Upper lobe of left lung (tissue), 6 donors: ENCODE measurements around the gene IMMP2L. TPM values are rescaled to one million over a fixed set of nuclear protein-coding genes. Genes with fewer than 3 reads are reported as not detected.

Source experiments
- ATAC-seq, 2 donors: fragments of 200-7000 bp; cut with Tn5 transposase; one replicate each; pipeline ENCODE4 v1.9.1; 2022; ENCODE audit warnings: mild to moderate bottlenecking in 2 of 2, moderate library complexity in 2 of 2; ENCODE audit not compliant: low FRiP score in 2 of 2
- DNase-seq, 2 donors: peaks; one replicate each; pipeline ENCODE4 v3.0.0-alpha.2; 2019 to 2020
- H3K27ac ChIP-seq, 4 donors: fragments of 200-600 bp; sonication (generic); one replicate each; pipeline ENCODE4 v1.5.1; 2016 to 2019
- H3K27me3 ChIP-seq, 4 donors: fragments of 200-600 bp; sonication (generic); one replicate each; pipeline ENCODE4 v1.5.1; 2017 to 2019
- H3K36me3 ChIP-seq, 4 donors: fragments of 200-600 bp; sonication (generic); one replicate each; pipeline ENCODE4 v1.5.1; 2016 to 2019
- H3K4me1 ChIP-seq, 4 donors: fragments of 200-600 bp; sonication (generic); one replicate each; pipeline ENCODE4 v1.5.1; 2018 to 2019
- H3K4me3 ChIP-seq, 4 donors: fragments of 200-600 bp; sonication (generic); one replicate each; pipeline ENCODE4 v1.5.1; 2017 to 2019; ENCODE audit warnings: mild to moderate bottlenecking in 2 of 4, moderate library complexity in 1 of 4
- H3K9me3 ChIP-seq, 4 donors: fragments of 200-600 bp; sonication (generic); one replicate each; pipeline ENCODE4 v1.5.1; 2018 to 2019
- EP300 ChIP-seq, 4 donors: sonication (generic); formaldehyde crosslinking; IDR thresholded peaks; one replicate each; pipeline ENCODE4 v1.5.1; 2017; ENCODE audit warnings: antibody characterized with exemption in 4 of 4, control low read depth in 2 of 4
- POLR2A ChIP-seq, 4 donors: fragments of 450-650 bp; IDR thresholded peaks; one replicate each; pipeline ENCODE4 v1.5.1; 2016 to 2017; ENCODE audit warnings: antibody characterized with exemption in 4 of 4, mild to moderate bottlenecking in 2 of 4
- POLR2AphosphoS5 ChIP-seq, 2 donors: sonication (generic); formaldehyde crosslinking; IDR thresholded peaks; one replicate each; pipeline ENCODE4 v1.5.1; 2017; ENCODE audit warnings: antibody characterized with exemption in 2 of 2
- WGBS, 2 donors: methylation state at CpG; one replicate each; pipeline ENCODE4 v1.1.5; 2017 to 2018; 5-methylcytosine and 5-hydroxymethylcytosine counted together
- total RNA-seq, 6 donors: library from RNA; depleted of rRNA in 4 of 6; stranded (reverse); fragments of >200 nt in 4 of 6; gene quantifications; one replicate each; pipeline versions ENCODE4 v1.1.0 to v1.2.1, GENCODE V29; 2016 to 2021
- TF ChIP-seq, protein P1 (sequence below), 6 experiments: fragments of 450-650 bp in 4 of 6; fragments of 200-600 bp in 2 of 6; sonication (generic) in 2 of 6; IDR thresholded peaks; one replicate each; pipeline ENCODE4 v1.5.1; 2016 to 2019; ENCODE audit warnings: antibody characterized with exemption in 6 of 6
- donor health status: DM: no; HTN: no; CAD: no; lungs with moderate emphysema.
- donor health status: DM: no; HTN: yes; CAD: no; lungs with severe emphysema.

Gene IMMP2L
- total RNA-seq, 6 donors from 2014 or later: 7.1 to 17.5 (median 11.3) TPM

DNA sequence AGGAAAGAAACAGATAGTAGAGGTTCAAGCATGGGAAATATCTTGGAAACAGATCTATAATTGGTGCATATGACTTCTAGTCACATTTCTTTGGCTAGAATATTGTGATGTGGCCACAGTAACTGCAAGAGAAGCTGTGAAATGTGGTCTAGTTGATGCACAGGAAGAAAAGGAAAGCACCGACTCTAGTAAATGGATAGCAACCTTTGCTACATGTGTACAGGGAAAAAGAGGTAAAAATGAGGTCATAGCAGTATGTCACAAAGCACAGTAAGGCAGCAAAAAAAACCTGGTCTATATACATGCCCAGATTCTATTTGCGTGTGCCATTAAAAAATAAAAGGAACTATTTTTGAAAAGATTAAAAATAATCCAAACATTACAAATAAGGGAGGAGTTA, 573.9 kb downstream of the IMMP2L start:
- Histone ChIP-seq H3K27me3 (no peaks in the 10 kb centered on the region), H3K27ac (no peak overlapping the region), H3K9me3 (no peaks in the 10 kb centered on the region), H3K36me3 (no peaks in the 10 kb centered on the region), H3K4me1 (no peaks in the 10 kb centered on the region), H3K4me3 (no peak overlapping the region)
- ATAC-seq (no peak), DNase-seq (no peak)
- TF ChIP-seq POLR2AphosphoS5 (IDR thresholded peaks at IDR 0.05): no peak
- no peak for TF ChIP-seq EP300 (IDR thresholded peaks at IDR 0.05)
- TF ChIP-seq POLR2A (IDR thresholded peaks at IDR 0.05): no peak
- TF ChIP-seq, protein P1, sequence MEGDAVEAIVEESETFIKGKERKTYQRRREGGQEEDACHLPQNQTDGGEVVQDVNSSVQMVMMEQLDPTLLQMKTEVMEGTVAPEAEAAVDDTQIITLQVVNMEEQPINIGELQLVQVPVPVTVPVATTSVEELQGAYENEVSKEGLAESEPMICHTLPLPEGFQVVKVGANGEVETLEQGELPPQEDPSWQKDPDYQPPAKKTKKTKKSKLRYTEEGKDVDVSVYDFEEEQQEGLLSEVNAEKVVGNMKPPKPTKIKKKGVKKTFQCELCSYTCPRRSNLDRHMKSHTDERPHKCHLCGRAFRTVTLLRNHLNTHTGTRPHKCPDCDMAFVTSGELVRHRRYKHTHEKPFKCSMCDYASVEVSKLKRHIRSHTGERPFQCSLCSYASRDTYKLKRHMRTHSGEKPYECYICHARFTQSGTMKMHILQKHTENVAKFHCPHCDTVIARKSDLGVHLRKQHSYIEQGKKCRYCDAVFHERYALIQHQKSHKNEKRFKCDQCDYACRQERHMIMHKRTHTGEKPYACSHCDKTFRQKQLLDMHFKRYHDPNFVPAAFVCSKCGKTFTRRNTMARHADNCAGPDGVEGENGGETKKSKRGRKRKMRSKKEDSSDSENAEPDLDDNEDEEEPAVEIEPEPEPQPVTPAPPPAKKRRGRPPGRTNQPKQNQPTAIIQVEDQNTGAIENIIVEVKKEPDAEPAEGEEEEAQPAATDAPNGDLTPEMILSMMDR (IDR thresholded peaks at IDR 0.05): no peak
- WGBS, 2 donors: 93% methylated on average over 2 of the region's 2 CpGs

DNA sequence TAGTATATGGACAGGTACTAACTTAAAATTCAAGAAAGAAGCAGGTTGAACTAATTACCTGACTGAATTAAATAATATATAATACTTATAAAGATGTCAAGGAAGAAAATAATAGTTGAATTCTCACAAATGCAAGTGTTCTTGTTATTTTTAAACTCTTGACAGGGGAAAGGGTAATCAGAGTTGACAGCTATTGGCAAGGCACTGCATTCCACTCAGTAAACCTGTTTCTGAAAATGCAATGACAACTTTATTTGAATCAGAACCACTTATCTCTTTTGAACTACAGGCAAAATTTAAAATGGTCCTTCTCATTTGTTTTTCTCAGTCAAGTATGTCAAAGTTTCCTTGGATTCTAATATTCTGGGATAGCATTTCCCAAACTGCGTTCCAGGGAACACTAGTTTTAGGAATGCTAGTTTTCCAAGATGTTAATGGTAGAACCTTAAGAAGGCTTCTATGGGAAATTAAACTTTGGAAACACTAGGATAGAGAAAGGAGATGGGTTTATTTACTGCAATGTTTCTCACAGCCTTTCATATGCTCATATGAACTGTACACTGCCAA, 575.1 kb downstream of the IMMP2L start:
- WGBS, 2 donors: 82 to 88% methylated on average over 1 of the region's 1 CpG
- H3K27ac ChIP-seq: no peak overlapping the region
- no peaks in the 10 kb centered on the region for H3K4me1 ChIP-seq
- TF ChIP-seq, protein P1 (IDR thresholded peaks at IDR 0.05): no peak
- TF ChIP-seq POLR2AphosphoS5 (IDR thresholded peaks at IDR 0.05) (no peak), POLR2A (IDR thresholded peaks at IDR 0.05) (no peak), EP300 (IDR thresholded peaks at IDR 0.05) (no peak)
- no peak overlapping the region for H3K4me3 ChIP-seq
- DNase-seq (no peak), ATAC-seq (no peak)
- H3K9me3 ChIP-seq: no peaks in the 10 kb centered on the region
- H3K36me3 ChIP-seq: no peaks in the 10 kb centered on the region
- no peaks in the 10 kb centered on the region for H3K27me3 ChIP-seq

DNA sequence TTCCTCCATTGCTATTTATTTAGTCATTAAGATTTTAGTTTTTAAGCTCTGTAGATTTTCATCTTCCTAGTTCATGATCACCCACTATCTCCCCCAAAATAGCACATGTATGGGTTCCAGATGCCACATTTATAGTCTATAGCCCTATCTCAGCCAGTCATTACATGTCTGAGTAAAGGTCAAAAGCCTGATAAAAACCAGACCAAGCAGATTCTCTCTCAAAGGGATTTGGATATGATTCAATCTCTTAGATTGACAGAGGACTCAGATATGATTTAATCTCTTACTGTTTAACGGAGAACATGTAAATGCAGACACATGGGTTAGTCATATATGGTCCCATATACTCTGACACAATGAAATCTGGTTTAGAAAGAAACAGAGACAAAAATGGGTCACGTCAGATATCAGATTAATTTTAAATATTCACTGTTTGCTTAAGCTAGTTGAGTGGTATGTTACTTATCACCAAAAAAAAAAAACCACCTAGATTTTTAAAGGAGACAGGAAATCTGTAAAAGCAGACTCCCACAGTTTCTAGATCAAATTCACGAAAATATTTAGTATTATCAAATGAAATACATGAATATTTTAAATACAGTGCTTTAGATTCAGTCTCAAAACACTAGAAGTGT, 578.4 kb downstream of the IMMP2L start:
- Histone ChIP-seq H3K9me3 (no peaks in the 10 kb centered on the region), H3K27me3 (no peaks in the 10 kb centered on the region), H3K36me3 (no peaks in the 10 kb centered on the region), H3K4me1 (no peaks in the 10 kb centered on the region), H3K4me3 (no peak overlapping the region), H3K27ac (no peak overlapping the region)
- DNase-seq: no peak
- 76 to 79% methylated on average over 3 of the region's 3 CpGs for WGBS, 2 donors
- TF ChIP-seq, protein P1 (IDR thresholded peaks at IDR 0.05): no peak
- no peak for TF ChIP-seq POLR2A (IDR thresholded peaks at IDR 0.05)
- TF ChIP-seq POLR2AphosphoS5 (IDR thresholded peaks at IDR 0.05): no peak
- no peak for TF ChIP-seq EP300 (IDR thresholded peaks at IDR 0.05)
- no peak for ATAC-seq

DNA sequence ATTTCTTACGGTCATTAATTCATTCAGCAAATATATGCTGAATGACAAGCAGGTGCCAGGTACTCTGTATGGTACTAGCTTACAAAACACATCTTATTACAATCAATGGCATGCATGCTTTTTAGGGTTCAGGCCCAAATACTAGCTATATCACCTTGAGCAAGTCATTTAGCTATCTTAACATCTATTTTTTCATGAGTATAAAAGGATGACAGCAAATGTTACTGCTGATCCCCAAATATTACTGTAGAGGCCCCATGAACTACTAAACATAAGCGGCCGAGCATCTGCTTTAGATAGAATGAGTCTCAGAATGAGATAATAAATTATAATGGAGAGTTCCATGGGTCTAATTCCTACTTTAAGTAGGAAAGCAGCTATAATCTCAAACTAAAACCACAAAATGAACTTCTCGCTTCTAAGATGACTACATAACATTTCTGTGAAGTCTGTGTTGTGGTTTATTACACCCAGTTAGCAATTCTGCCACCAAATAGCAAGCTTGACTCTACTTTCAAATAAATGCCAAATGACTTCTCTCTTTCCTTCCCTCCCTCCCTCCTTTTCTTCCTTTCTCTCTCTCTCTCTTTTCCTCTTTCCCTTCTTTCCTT, 585.1 kb downstream of the IMMP2L start:
- WGBS, 2 donors: 88 to 96% methylated on average over 4 of the region's 4 CpGs
- H3K9me3 ChIP-seq: no peaks in the 10 kb centered on the region
- no peaks in the 10 kb centered on the region for H3K4me1 ChIP-seq
- H3K27me3 ChIP-seq: no peaks in the 10 kb centered on the region
- DNase-seq (no peak), ATAC-seq (no peak)
- no peaks in the 10 kb centered on the region for H3K36me3 ChIP-seq
- H3K27ac ChIP-seq: no peak overlapping the region
- H3K4me3 ChIP-seq: no peak overlapping the region
- no peak for TF ChIP-seq POLR2AphosphoS5 (IDR thresholded peaks at IDR 0.05)
- TF ChIP-seq, protein P1 (IDR thresholded peaks at IDR 0.05): no peak
- TF ChIP-seq EP300 (IDR thresholded peaks at IDR 0.05): no peak
- TF ChIP-seq POLR2A (IDR thresholded peaks at IDR 0.05): no peak
